HCT116 (cell line): ENCODE results near the gene SHISA8. TPM values are rescaled to one million over a fixed set of nuclear protein-coding genes. Genes with fewer than 3 reads are reported as not detected.

Experiments used
- ATAC-seq: fragments of 200-7000 bp; cut with Tn5 transposase; 2 replicates; pipeline ENCODE4 v1.9.1; 2020; ENCODE audit warnings: mild to moderate bottlenecking, moderate library complexity
- BruUV-seq: library from RNA; stranded (reverse); fragments of 400-500 nt; replicated peaks from 2 replicates; lab custom pipeline; 2021; lab: Mats Ljungman, UMichigan
- CTCF ChIA-PET: fragments of 300-600 bp; sonication (Branson Sonifier 250); formaldehyde crosslinking; loops from one replicate; lab custom pipeline; 2021; ENCODE audit warnings: antibody characterized with exemption; lab: Charles Lee
- POLR2A ChIA-PET: fragments of 300-600, 350-600 bp; sonication (Branson Sonifier 250); formaldehyde crosslinking; loops from one replicate; lab custom pipeline; 2021; ENCODE audit warnings: antibody characterized with exemption; lab: Charles Lee
- RAD21 ChIA-PET, 2 experiments: fragments of 300-600 bp; sonication (Branson Sonifier 250); formaldehyde crosslinking; loops; one replicate each; lab custom pipeline; 2023; ENCODE audit warnings: low total read pairs in 2 of 2; ENCODE audit not compliant: uncharacterized antibody in 2 of 2, unreplicated experiment in 2 of 2, low non-redundant PET in 1 of 2; lab: Charles Lee
- DNase-seq: peaks from one replicate; pipeline ENCODE4 v3.0.0-alpha.2; 2010; ENCODE audit warnings: low read depth, low spot score
- H2AFZ ChIP-seq: fragments of 200-600 bp; shearing (Covaris generic), sonication (generic); 2 replicates; pipeline ENCODE4 v1.6.1; 2017; ENCODE audit warnings: low read depth, mixed run types, mixed read lengths, antibody characterized with exemption, low read length; ENCODE audit not compliant: poor library complexity, severe bottlenecking
- H3K27ac ChIP-seq: 2 replicates; pipeline ENCODE4 v1.5.1; 2012; ENCODE audit warnings: low read depth, low read length
- H3K27me3 ChIP-seq: fragments of 200-600 bp; sonication (generic); 2 replicates; pipeline ENCODE4 v1.6.1; 2016; ENCODE audit warnings: mixed run types, low read length, mixed read lengths; ENCODE audit not compliant: insufficient read depth
- H3K36me3 ChIP-seq, 2 experiments: fragments of 200-500 bp in 1 of 2; fragments of 200-600 bp in 1 of 2; sonication (Bioruptor generic) in 1 of 2; sonication (generic) in 1 of 2; 2 replicates each; pipeline versions ENCODE4 v1.5.1 to v1.6.1; 2014 to 2016; ENCODE audit warnings: low read length in 2 of 2, inconsistent platforms in 1 of 2, mixed read lengths in 1 of 2, mixed run types in 1 of 2; ENCODE audit not compliant: insufficient read depth in 2 of 2, control insufficient read depth in 1 of 2
- H3K4me1 ChIP-seq, 2 experiments: fragments of 200-600 bp in 1 of 2; sonication (generic) in 1 of 2; 2 replicates each; pipeline versions ENCODE4 v1.5.1 to v1.6.1; 2012 to 2017; ENCODE audit warnings: low read length in 2 of 2, inconsistent platforms in 1 of 2, mild to moderate bottlenecking in 1 of 2, mixed read lengths in 1 of 2, mixed run types in 1 of 2, moderate library complexity in 1 of 2; ENCODE audit not compliant: insufficient read depth in 2 of 2, control insufficient read depth in 1 of 2
- H3K4me2 ChIP-seq: fragments of 200-600 bp; sonication (generic); 2 replicates; pipeline ENCODE4 v1.6.1; 2017; ENCODE audit warnings: mixed run types, low read length, mixed read lengths
- H3K4me3 ChIP-seq, 2 experiments: fragments of 200-600 bp in 1 of 2; sonication (generic) in 1 of 2; replicated peaks in 1 of 2; 2 replicates each; pipeline ENCODE4 v1.5.1; 2011 to 2016; ENCODE audit warnings: low read length in 2 of 2, control low read depth in 1 of 2, low read depth in 1 of 2, mild to moderate bottlenecking in 1 of 2, mixed read lengths in 1 of 2, mixed run types in 1 of 2
- H3K79me2 ChIP-seq: fragments of 200-600 bp; sonication (generic); 2 replicates; pipeline ENCODE4 v1.6.1; 2017; ENCODE audit warnings: mild to moderate bottlenecking, mixed run types, low read length, moderate library complexity, mixed read lengths; ENCODE audit not compliant: insufficient read depth
- H3K9ac ChIP-seq: fragments of 200-600 bp; sonication (generic); 2 replicates; pipeline ENCODE4 v1.6.1; 2016; ENCODE audit warnings: low read length, mixed read lengths
- H3K9me2 ChIP-seq: fragments of 200-600 bp; sonication (generic), shearing (Covaris generic); 2 replicates; pipeline ENCODE4 v1.6.1; 2017; ENCODE audit warnings: mixed run types, mild to moderate bottlenecking, moderate library complexity; ENCODE audit not compliant: insufficient read depth
- H3K9me3 ChIP-seq, 2 experiments: fragments of 200-500 bp in 1 of 2; fragments of 200-600 bp in 1 of 2; sonication (Bioruptor generic) in 1 of 2; sonication (generic) in 1 of 2; 2 replicates each; pipeline ENCODE4 v1.6.1; 2014 to 2017; ENCODE audit warnings: low read length in 2 of 2, mixed read lengths in 2 of 2, inconsistent platforms in 1 of 2, low read depth in 1 of 2, mild to moderate bottlenecking in 1 of 2, mixed run types in 1 of 2, moderate library complexity in 1 of 2; ENCODE audit not compliant: control insufficient read depth in 1 of 2, insufficient read depth in 1 of 2
- H4K20me1 ChIP-seq: fragments of 200-600 bp; sonication (generic), shearing (Covaris generic); 2 replicates; pipeline ENCODE4 v1.6.1; 2017; ENCODE audit warnings: mixed run types, mild to moderate bottlenecking, moderate library complexity; ENCODE audit not compliant: insufficient read depth
- CEBPB ChIP-seq: IDR thresholded peaks from 2 replicates; pipeline ENCODE4 v1.6.1; 2012; ENCODE audit warnings: low read depth
- EGR1 ChIP-seq: IDR thresholded peaks from 2 replicates; pipeline ENCODE4 v1.6.1; 2012; ENCODE audit warnings: low read depth
- ELF1 ChIP-seq: IDR thresholded peaks from 2 replicates; pipeline ENCODE4 v1.6.1; 2012; ENCODE audit warnings: low read depth, borderline replicate concordance
- EZH2 ChIP-seq: fragments of 200-600 bp; sonication (generic); IDR thresholded peaks from 2 replicates; pipeline ENCODE4 v1.6.1; 2017; ENCODE audit warnings: antibody characterized with exemption, mixed run types
- EZH2phosphoT487 ChIP-seq: fragments of 200-600 bp; IDR thresholded peaks from 2 replicates; pipeline ENCODE4 v1.6.1; 2018; ENCODE audit warnings: antibody characterized with exemption, borderline replicate concordance
- FOSL1 ChIP-seq: IDR thresholded peaks from 2 replicates; pipeline ENCODE4 v1.6.1; 2012; ENCODE audit warnings: low read depth
- JUND ChIP-seq: IDR thresholded peaks from 2 replicates; pipeline ENCODE4 v1.6.1; 2012
- POLR2AphosphoS5 ChIP-seq: IDR thresholded peaks from 2 replicates; pipeline ENCODE4 v1.6.1; 2011; ENCODE audit warnings: mild to moderate bottlenecking, low read depth, low read length, moderate library complexity
- SIN3A ChIP-seq: IDR thresholded peaks from 2 replicates; pipeline ENCODE4 v1.6.1; 2012; ENCODE audit warnings: low read depth
- SP1 ChIP-seq: IDR thresholded peaks from 2 replicates; pipeline ENCODE4 v1.6.1; 2012; ENCODE audit warnings: low read depth
- SRF ChIP-seq: IDR thresholded peaks from 2 replicates; pipeline ENCODE4 v1.6.1; 2012; ENCODE audit warnings: low read depth
- TCF7L2 ChIP-seq: IDR thresholded peaks from 2 replicates; pipeline ENCODE4 v1.7.0; 2011; ENCODE audit warnings: borderline replicate concordance, inconsistent platforms; ENCODE audit not compliant: insufficient read depth, insufficient read length; ENCODE audit errors: extremely low read depth
- YY1 ChIP-seq: IDR thresholded peaks from 2 replicates; pipeline ENCODE4 v1.6.1; 2011; ENCODE audit warnings: low read length, low read depth, moderate library complexity, mild to moderate bottlenecking; ENCODE audit not compliant: insufficient replicate concordance; ENCODE audit errors: extremely low read depth
- ZFX ChIP-seq: fragments of 450-650 bp; IDR thresholded peaks from 2 replicates; pipeline ENCODE4 v1.6.1; 2017
- ZNF274 ChIP-seq: fragments of 200-500 bp; sonication (Bioruptor generic); IDR thresholded peaks from 2 replicates; pipeline ENCODE4 v1.6.1; 2014; ENCODE audit warnings: mild to moderate bottlenecking, low read depth, low read length, inconsistent platforms
- intact Hi-C: fragments of 100-400 bp; cut with micrococcal nuclease; formaldehyde crosslinking; loops from 2 replicates; pipeline ENCODE4 v1.10.0; 2022
- total RNA-seq: library from RNA; stranded (reverse); gene quantifications from one replicate; pipeline ENCODE4 v1.2.1, GENCODE V29; 2021; ENCODE audit not compliant: unreplicated experiment
- TF ChIP-seq, protein P1 (sequence below): IDR thresholded peaks from 2 replicates; pipeline ENCODE4 v1.6.1; 2012
- TF ChIP-seq, protein P2 (sequence below): IDR thresholded peaks from 2 replicates; pipeline ENCODE4 v1.6.1; 2012; ENCODE audit warnings: low read depth
- TF ChIP-seq, protein P3 (sequence below), 3 experiments: fragments of 200-600 bp in 1 of 3; sonication (generic) in 1 of 3; IDR thresholded peaks in 2 of 3; conservative IDR thresholded peaks in 1 of 3; 2 replicates each; pipeline ENCODE4 v1.5.1; 2012 to 2017; ENCODE audit warnings: low read depth in 2 of 3, low read length in 2 of 3, antibody characterized with exemption in 1 of 3, borderline replicate concordance in 1 of 3, control low read depth in 1 of 3, mild to moderate bottlenecking in 1 of 3, mixed read lengths in 1 of 3, mixed run types in 1 of 3, moderate library complexity in 1 of 3; ENCODE audit not compliant: insufficient read depth in 1 of 3

Gene SHISA8
- total RNA-seq, 1 experiment from 2014 or later = 13.9 TPM

DNA sequence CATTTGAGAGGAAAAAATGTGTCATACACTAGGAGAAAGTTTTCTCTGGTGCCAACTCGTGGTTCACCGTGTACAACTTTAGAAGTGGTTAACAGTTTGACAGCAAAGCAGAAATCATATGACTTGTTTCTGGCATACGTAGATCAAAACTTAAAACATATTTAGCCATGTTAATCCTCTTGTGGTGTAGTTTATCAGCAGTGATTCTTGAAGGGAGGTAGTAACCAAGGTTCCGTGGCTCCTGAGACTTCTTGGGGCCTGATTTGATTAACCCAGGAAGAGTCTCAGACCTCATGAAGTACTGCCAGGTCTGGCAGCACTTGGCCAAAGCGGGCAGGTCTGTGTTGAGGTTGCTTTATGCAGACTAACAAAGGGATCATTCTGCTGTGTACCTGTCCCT is 41.5 kb downstream of the SHISA8 start:
- H3K27me3 ChIP-seq = no peaks in the 10 kb centered on the region
- TF ChIP-seq, protein P1, sequence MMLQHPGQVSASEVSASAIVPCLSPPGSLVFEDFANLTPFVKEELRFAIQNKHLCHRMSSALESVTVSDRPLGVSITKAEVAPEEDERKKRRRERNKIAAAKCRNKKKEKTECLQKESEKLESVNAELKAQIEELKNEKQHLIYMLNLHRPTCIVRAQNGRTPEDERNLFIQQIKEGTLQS = no peak
- TF ChIP-seq EZH2 = no peak
- TF ChIP-seq CEBPB = no peak
- TF ChIP-seq SIN3A = no peak
- no peak for TF ChIP-seq ZFX
- no peak for TF ChIP-seq SP1
- no peak for TF ChIP-seq EGR1
- TF ChIP-seq, protein P2, sequence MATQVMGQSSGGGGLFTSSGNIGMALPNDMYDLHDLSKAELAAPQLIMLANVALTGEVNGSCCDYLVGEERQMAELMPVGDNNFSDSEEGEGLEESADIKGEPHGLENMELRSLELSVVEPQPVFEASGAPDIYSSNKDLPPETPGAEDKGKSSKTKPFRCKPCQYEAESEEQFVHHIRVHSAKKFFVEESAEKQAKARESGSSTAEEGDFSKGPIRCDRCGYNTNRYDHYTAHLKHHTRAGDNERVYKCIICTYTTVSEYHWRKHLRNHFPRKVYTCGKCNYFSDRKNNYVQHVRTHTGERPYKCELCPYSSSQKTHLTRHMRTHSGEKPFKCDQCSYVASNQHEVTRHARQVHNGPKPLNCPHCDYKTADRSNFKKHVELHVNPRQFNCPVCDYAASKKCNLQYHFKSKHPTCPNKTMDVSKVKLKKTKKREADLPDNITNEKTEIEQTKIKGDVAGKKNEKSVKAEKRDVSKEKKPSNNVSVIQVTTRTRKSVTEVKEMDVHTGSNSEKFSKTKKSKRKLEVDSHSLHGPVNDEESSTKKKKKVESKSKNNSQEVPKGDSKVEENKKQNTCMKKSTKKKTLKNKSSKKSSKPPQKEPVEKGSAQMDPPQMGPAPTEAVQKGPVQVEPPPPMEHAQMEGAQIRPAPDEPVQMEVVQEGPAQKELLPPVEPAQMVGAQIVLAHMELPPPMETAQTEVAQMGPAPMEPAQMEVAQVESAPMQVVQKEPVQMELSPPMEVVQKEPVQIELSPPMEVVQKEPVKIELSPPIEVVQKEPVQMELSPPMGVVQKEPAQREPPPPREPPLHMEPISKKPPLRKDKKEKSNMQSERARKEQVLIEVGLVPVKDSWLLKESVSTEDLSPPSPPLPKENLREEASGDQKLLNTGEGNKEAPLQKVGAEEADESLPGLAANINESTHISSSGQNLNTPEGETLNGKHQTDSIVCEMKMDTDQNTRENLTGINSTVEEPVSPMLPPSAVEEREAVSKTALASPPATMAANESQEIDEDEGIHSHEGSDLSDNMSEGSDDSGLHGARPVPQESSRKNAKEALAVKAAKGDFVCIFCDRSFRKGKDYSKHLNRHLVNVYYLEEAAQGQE = no peak
- no peak for TF ChIP-seq POLR2AphosphoS5
- TF ChIP-seq TCF7L2 = no peak
- TF ChIP-seq SRF = no peak
- TF ChIP-seq, protein P3, sequence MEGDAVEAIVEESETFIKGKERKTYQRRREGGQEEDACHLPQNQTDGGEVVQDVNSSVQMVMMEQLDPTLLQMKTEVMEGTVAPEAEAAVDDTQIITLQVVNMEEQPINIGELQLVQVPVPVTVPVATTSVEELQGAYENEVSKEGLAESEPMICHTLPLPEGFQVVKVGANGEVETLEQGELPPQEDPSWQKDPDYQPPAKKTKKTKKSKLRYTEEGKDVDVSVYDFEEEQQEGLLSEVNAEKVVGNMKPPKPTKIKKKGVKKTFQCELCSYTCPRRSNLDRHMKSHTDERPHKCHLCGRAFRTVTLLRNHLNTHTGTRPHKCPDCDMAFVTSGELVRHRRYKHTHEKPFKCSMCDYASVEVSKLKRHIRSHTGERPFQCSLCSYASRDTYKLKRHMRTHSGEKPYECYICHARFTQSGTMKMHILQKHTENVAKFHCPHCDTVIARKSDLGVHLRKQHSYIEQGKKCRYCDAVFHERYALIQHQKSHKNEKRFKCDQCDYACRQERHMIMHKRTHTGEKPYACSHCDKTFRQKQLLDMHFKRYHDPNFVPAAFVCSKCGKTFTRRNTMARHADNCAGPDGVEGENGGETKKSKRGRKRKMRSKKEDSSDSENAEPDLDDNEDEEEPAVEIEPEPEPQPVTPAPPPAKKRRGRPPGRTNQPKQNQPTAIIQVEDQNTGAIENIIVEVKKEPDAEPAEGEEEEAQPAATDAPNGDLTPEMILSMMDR (IDR thresholded peaks at IDR 0.05 in 2 of 3, conservative IDR thresholded peaks at IDR 0.05 in 1 of 3; ENCODE audit: borderline replicate concordance in 1 of 3, insufficient read depth in 1 of 3, low read depth in 2 of 3, low read length in 2 of 3) = no peak
- no peak for TF ChIP-seq YY1
- no peak for TF ChIP-seq FOSL1
- TF ChIP-seq ZNF274 = no peak
- TF ChIP-seq JUND = no peak
- no peak for TF ChIP-seq EZH2phosphoT487
- TF ChIP-seq ELF1 = no peak
- H3K9ac ChIP-seq = no peak overlapping the region
- CTCF ChIA-PET = interaction anchor here (1.1 kb wide), 1 partner anchor 176 kb away, joined by 3 read pairs; no protein-coding TSS in a partner anchor
- H3K4me1 ChIP-seq = no peaks in the 10 kb centered on the region
- ATAC-seq (no peak), DNase-seq (no peak)
- no peaks in the 10 kb centered on the region for H3K9me2 ChIP-seq
- H3K9me3 ChIP-seq = no peaks in the 10 kb centered on the region
- POLR2A ChIA-PET = no interaction called here
- H3K27ac ChIP-seq = no peak overlapping the region
- no peaks in the 10 kb centered on the region for H3K79me2 ChIP-seq
- BruUV-seq = no TSS peak
- RAD21 ChIA-PET = no interaction called here
- peaks cover 22 to 52% of the 10 kb centered on the region in 2 experiments; a peak in 3 of 4 replicates for H3K36me3 ChIP-seq
- no peaks in the 10 kb centered on the region for H4K20me1 ChIP-seq
- no peak overlapping the region for H3K4me2 ChIP-seq
- H3K4me3 ChIP-seq = no peak overlapping the region
- intact Hi-C loops = no loop called here
- no peak overlapping the region for H2AFZ ChIP-seq
